ENCODE results near the gene PTPRJ. TPM values are rescaled to one million over a fixed set of nuclear protein-coding genes. Genes with fewer than 3 reads are reported as not detected.

The PTPRJ gene
- total and polyA plus RNA-seq, 4 donors = 2.0 to 20.1 (median 8.5) TPM

DNA sequence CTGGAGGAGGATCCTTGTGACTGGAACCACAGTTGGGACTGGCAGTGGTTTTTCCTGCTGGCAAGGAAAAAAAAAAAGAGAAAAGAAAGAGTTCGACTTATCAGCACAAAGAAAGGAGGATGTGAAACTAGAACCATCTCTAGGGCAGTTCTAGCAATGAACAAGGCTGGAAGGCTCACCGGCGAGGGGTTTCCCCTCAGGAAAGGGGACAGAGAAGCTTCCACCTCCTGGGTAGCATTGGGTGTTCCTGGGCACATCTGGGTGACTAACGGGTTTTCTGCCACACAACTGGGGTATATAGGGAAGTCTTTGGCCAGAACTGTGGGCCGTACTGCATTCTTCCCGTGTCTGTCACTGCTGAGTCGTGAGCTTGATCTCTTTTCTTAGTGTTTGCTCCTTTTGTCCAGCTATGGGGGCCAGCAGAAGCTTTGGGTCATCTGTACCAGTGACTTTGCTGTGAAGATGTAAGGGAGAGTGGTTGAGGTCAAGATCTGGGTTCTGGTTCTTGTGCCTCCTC is 126.9 kb downstream of the PTPRJ start:
- Histone ChIP-seq H3K27me3 (ENCODE audit: control insufficient read depth in 1 of 2, insufficient read depth in 2 of 2, low read length in 1 of 2) (no peaks in the 10 kb centered on the region), H3K4me3 (ENCODE audit: low read length in 2 of 2) (no peak overlapping the region), H3K4me1 (ENCODE audit: control insufficient read depth in 1 of 2, insufficient read depth in 2 of 2, low read length in 2 of 2) (no peaks in the 10 kb centered on the region), H3K27ac (ENCODE audit: low read depth in 1 of 2, low read length in 2 of 2) (no peak overlapping the region), H3K36me3 (ENCODE audit: control insufficient read depth in 1 of 2, insufficient read depth in 2 of 2, low read length in 1 of 2) (no peaks in the 10 kb centered on the region), H3K9me3 (ENCODE audit: control insufficient read depth, low read length) (no peaks in the 10 kb centered on the region)
- intact Hi-C loops (cut with DNase I) = loop anchor here in 1 of 2 donors (5.0 to 10.0 kb wide), 2 partner anchors 170 to 262 kb away; partner anchors contain the start of gene NUP160
- WGBS, 2 donors = 74 to 79% methylated on average over 7 of the region's 7 CpGs
- DNase-seq (no peak), ATAC-seq (ENCODE audit: low FRiP score) (no peak)

DNA sequence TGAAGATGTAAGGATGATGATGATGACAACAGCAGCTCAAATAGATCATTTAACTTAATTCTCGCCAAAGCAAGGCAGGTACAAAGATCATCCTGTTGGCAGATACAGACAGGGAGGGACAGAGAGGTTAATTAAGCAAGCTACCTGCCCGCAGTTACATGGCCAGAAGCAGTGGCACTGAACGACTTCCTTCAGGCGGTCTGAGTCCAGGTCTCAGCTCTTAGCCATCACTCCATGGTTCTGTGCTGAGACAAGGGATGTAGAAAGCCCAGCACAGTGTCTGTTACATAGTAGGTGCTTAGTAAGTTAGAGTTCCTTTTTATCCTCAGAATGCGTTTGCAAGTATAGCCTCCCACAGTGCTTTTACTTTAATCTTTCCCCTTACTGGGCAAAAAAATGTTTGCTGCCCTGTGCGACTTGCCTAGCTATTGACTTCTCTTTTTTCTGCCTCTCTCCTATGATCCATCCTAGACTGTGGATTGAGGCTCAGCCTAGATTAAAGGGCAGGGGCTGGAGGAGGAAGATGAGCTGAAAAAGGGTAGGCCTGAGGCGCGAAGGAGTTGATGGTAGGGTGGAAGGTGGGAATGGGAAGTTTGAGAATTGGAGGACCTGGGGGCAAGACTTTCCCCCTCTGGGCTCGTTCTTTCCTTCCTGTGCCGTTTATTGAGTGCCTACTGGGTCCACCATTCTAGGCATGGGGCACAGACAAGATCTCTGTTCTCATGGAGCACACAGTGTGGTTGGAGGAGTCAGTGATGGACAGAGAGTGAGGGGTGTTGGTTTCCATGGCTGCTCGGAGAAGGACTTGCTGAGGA is 128.1 kb downstream of the PTPRJ start:
- intact Hi-C loops (cut with DNase I) = loop anchor here (2.0 to 10.0 kb wide), 3 partner anchors 171 to 264 kb away; partner anchors contain the start of gene NUP160 (in 1 of the 2)
- H3K9me3 ChIP-seq (ENCODE audit: control insufficient read depth, low read length) = no peaks in the 10 kb centered on the region
- no peaks in the 10 kb centered on the region for H3K27me3 ChIP-seq (ENCODE audit: control insufficient read depth in 1 of 2, insufficient read depth in 2 of 2, low read length in 1 of 2)
- no peak overlapping the region for H3K27ac ChIP-seq (ENCODE audit: low read depth in 1 of 2, low read length in 2 of 2)
- no peaks in the 10 kb centered on the region for H3K4me1 ChIP-seq (ENCODE audit: control insufficient read depth in 1 of 2, insufficient read depth in 2 of 2, low read length in 2 of 2)
- H3K4me3 ChIP-seq (ENCODE audit: low read length in 2 of 2) = no peak overlapping the region
- 87 to 88% methylated on average over 11 of the region's 11 CpGs for WGBS, 2 donors
- no peaks in the 10 kb centered on the region for H3K36me3 ChIP-seq (ENCODE audit: control insufficient read depth in 1 of 2, insufficient read depth in 2 of 2, low read length in 1 of 2)
- ATAC-seq (ENCODE audit: low FRiP score) = no peak
- no peak for DNase-seq

DNA sequence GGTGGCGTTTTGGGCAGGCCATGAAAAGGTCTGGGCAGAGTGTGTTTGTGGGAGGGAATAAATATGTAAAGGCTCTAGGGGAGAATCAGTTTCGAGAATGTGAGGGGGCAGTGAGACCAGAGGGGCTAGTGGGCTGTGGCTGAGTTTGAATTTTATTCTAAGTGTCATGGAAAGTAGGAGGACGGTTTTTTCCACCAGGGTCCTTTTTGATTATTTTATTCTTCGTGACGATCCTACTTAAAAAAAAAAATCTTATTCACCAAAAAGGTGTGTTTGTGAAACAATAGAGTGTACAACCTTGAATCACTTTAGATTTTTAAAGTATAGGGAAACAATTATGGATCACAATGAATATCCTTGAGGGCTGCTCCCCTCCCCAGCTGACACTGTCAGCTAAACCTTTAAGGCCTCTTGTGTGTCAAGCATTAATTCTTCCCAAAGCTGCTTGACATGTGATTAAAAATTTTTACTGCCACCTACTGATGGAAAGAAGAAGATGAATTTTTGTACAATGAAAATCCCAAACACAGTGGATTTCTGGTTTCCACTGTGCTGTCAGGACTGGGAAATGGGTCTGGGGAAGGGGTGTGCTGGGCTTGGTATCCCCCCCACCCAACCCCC is 128.8 kb downstream of the PTPRJ start:
- no peak overlapping the region for H3K4me3 ChIP-seq (ENCODE audit: low read length in 2 of 2)
- no peak overlapping the region for H3K27ac ChIP-seq (ENCODE audit: low read depth in 1 of 2, low read length in 2 of 2)

DNA sequence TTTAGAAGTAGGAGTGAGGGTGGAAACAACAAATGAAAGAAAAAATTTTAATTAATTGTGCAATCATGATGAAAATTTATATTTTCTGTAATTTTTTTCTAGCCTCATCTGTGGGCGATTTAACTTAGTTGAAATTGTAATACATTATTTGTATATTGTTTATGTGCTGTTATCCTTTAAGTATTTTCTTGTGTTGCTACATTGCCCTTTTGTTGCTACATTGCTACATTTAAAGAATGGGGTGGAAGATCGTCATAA is 130.1 kb downstream of the PTPRJ start:
- Histone ChIP-seq H3K9me3 (ENCODE audit: control insufficient read depth, low read length) (no peaks in the 10 kb centered on the region), H3K4me1 (ENCODE audit: control insufficient read depth in 1 of 2, insufficient read depth in 2 of 2, low read length in 2 of 2) (no peaks in the 10 kb centered on the region), H3K27ac (ENCODE audit: low read depth in 1 of 2, low read length in 2 of 2) (no peak overlapping the region), H3K36me3 (ENCODE audit: control insufficient read depth in 1 of 2, insufficient read depth in 2 of 2, low read length in 1 of 2) (no peaks in the 10 kb centered on the region), H3K4me3 (ENCODE audit: low read length in 2 of 2) (no peak overlapping the region), H3K27me3 (ENCODE audit: control insufficient read depth in 1 of 2, insufficient read depth in 2 of 2, low read length in 1 of 2) (no peaks in the 10 kb centered on the region)
- no peak for DNase-seq
- intact Hi-C loops (cut with DNase I) = loop anchor here in 1 of 2 donors (10.0 kb wide), 1 partner anchor 256 kb away; no protein-coding TSS in a partner anchor
- 65 to 77% methylated on average over 2 of the region's 2 CpGs for WGBS, 2 donors
- no peak for ATAC-seq (ENCODE audit: low FRiP score)

More for the DNA sequence above, 128.8 kb downstream of the PTPRJ start:
- ATAC-seq (ENCODE audit: low FRiP score) = peak; percentile 39
- Histone ChIP-seq H3K4me1 (ENCODE audit: control insufficient read depth in 1 of 2, insufficient read depth in 2 of 2, low read length in 2 of 2) (no peaks in the 10 kb centered on the region), H3K36me3 (ENCODE audit: control insufficient read depth in 1 of 2, insufficient read depth in 2 of 2, low read length in 1 of 2) (no peaks in the 10 kb centered on the region), H3K27me3 (ENCODE audit: control insufficient read depth in 1 of 2, insufficient read depth in 2 of 2, low read length in 1 of 2) (no peaks in the 10 kb centered on the region), H3K9me3 (ENCODE audit: control insufficient read depth, low read length) (no peaks in the 10 kb centered on the region)
- intact Hi-C loops (cut with DNase I) = loop anchor here (2.0 to 10.0 kb wide), 3 partner anchors 172 to 264 kb away; partner anchors contain the start of gene NUP160 (in 1 of the 2)
- no peak for DNase-seq
- 78 to 80% methylated on average over 5 of the region's 5 CpGs for WGBS, 2 donors

DNA sequence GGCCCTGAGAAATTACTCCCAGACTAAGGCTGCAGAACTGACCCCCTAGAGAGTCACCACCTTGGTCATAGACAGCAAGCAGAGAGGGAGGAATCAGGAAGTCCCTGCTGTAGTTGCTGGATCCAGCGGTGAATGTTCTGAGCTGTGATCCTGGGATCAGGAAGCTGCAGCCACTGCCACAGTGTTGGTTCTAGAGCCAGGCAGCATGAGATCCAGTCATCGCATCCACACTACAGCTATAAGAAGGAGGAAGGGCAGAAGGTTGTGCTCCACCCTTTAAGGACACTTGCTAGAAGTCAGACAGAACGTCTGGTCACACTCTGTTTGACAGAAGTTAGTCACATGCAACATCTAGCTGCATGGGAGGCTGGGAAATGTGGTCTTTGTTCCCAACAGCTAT is 131.5 kb downstream of the PTPRJ start:
- Histone ChIP-seq H3K4me1 (ENCODE audit: control insufficient read depth in 1 of 2, insufficient read depth in 2 of 2, low read length in 2 of 2) (no peaks in the 10 kb centered on the region), H3K27ac (ENCODE audit: low read depth in 1 of 2, low read length in 2 of 2) (no peak overlapping the region), H3K4me3 (ENCODE audit: low read length in 2 of 2) (no peak overlapping the region), H3K9me3 (ENCODE audit: control insufficient read depth, low read length) (no peaks in the 10 kb centered on the region), H3K36me3 (ENCODE audit: control insufficient read depth in 1 of 2, insufficient read depth in 2 of 2, low read length in 1 of 2) (no peaks in the 10 kb centered on the region), H3K27me3 (ENCODE audit: control insufficient read depth in 1 of 2, insufficient read depth in 2 of 2, low read length in 1 of 2) (no peaks in the 10 kb centered on the region)
- 70 to 71% methylated on average over 3 of the region's 3 CpGs for WGBS, 2 donors
- ATAC-seq (ENCODE audit: low FRiP score) (no peak), DNase-seq (no peak)
- intact Hi-C loops (cut with DNase I) = loop anchor here in 1 of 2 donors (10.0 kb wide), 1 partner anchor 257 kb away; no protein-coding TSS in a partner anchor

DNA sequence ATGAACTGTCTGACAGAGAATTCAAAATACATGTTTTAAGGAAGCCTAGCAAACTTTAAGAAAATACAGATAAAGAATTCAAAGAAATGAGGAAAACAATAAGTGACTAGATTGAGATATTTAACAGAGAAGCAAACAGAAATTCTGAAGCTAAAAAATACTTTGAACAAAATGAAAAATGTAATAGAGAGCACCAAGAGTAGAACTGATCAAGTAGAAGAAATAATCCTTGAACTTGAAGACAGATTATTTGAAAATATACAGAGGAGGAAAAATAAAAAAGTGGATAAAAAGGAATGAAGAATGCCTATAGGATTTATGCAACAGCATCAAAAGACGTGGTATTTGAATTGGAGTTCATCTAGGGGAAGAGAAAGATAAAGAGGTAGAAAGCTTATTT is 134.4 kb downstream of the PTPRJ start:
- WGBS, 2 donors = 94 to 97% methylated on average over 1 of the region's 1 CpG
- intact Hi-C loops (cut with DNase I) = loop anchor here in 1 of 2 donors (10.0 kb wide), 1 partner anchor 260 kb away; no protein-coding TSS in a partner anchor
- DNase-seq = no peak
- H3K9me3 ChIP-seq (ENCODE audit: control insufficient read depth, low read length) = no peaks in the 10 kb centered on the region
- no peak for ATAC-seq (ENCODE audit: low FRiP score)
- no peak overlapping the region for H3K27ac ChIP-seq (ENCODE audit: low read depth in 1 of 2, low read length in 2 of 2)
- peaks cover 0 to 3% of the 10 kb centered on the region in 2 donors for H3K36me3 ChIP-seq (ENCODE audit: control insufficient read depth in 1 of 2, insufficient read depth in 2 of 2, low read length in 1 of 2)
- no peak overlapping the region for H3K4me3 ChIP-seq (ENCODE audit: low read length in 2 of 2)
- H3K4me1 ChIP-seq (ENCODE audit: control insufficient read depth in 1 of 2, insufficient read depth in 2 of 2, low read length in 2 of 2) = no peaks in the 10 kb centered on the region
- no peaks in the 10 kb centered on the region for H3K27me3 ChIP-seq (ENCODE audit: control insufficient read depth in 1 of 2, insufficient read depth in 2 of 2, low read length in 1 of 2)

DNA sequence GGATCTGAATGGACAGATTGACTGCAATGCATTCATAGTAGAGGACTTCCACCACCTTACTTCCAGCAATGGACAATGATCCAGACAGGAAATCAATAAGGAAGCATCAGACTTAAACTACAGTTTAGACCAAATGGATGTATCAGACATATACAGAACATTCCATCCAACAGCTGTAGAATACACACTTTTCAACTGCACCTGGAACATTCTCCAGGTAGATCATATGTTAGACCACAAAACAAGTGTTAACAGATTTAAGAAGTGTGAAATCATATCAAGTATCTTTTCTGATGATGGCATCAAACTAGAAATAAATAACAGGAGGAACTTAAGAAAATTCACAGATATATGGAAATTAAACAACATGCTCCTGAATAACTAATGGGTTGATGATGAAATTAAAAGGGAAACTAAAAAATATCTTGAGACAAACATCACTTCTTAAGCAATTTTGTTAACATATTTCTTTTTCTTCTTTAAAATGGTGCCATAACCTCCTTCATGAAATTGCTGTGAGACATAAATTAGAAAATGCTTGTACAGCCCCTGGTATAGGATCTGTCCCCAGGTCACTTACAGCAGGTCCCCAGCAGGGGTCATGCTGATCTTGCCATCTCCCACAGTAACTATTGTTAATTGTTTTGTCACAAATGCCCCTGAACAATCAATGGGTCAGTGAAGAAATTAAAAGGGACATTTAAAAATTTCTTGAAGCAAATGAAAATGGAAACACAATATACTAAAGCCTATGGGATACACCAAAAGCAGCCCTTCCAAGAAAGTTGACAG is 136.3 kb downstream of the PTPRJ start:
- H3K27me3 ChIP-seq (ENCODE audit: control insufficient read depth in 1 of 2, insufficient read depth in 2 of 2, low read length in 1 of 2) = no peaks in the 10 kb centered on the region
- no peak for ATAC-seq (ENCODE audit: low FRiP score)
- no peak overlapping the region for H3K4me3 ChIP-seq (ENCODE audit: low read length in 2 of 2)
- H3K9me3 ChIP-seq (ENCODE audit: control insufficient read depth, low read length) = no peaks in the 10 kb centered on the region
- peaks cover 0 to 3% of the 10 kb centered on the region in 2 donors for H3K36me3 ChIP-seq (ENCODE audit: control insufficient read depth in 1 of 2, insufficient read depth in 2 of 2, low read length in 1 of 2)
- H3K4me1 ChIP-seq (ENCODE audit: control insufficient read depth in 1 of 2, insufficient read depth in 2 of 2, low read length in 2 of 2) = no peaks in the 10 kb centered on the region
- intact Hi-C loops (cut with DNase I) = loop anchor here in 1 of 2 donors (10.0 kb wide), 1 partner anchor 262 kb away; no protein-coding TSS in a partner anchor
- no peak overlapping the region for H3K27ac ChIP-seq (ENCODE audit: low read depth in 1 of 2, low read length in 2 of 2)
- no peak for DNase-seq

DNA sequence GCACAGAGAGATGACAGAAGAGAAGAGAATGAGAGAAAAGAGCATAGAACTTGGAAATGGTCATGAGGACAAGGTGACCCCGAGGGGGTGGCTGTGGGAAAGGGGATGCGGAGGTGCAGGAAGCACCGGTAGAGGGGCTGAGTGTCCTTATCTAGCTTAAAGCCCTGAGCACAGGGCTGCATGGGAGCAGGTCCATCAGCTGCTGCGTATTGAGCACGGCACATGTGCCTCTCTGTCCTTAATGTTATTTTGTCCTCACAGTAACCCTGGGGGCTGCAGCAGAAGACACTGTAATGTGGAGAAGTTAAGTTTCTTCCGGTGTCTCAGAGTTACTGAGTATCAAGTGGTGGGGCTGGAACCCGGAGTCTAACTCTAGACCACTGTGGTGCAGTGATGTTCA is 141.9 kb downstream of the PTPRJ start:
- no peak overlapping the region for H3K27ac ChIP-seq (ENCODE audit: low read depth in 1 of 2, low read length in 2 of 2)
- no peaks in the 10 kb centered on the region for H3K27me3 ChIP-seq (ENCODE audit: control insufficient read depth in 1 of 2, insufficient read depth in 2 of 2, low read length in 1 of 2)
- 91 to 94% methylated on average over 7 of the region's 7 CpGs for WGBS, 2 donors
- H3K9me3 ChIP-seq (ENCODE audit: control insufficient read depth, low read length) = no peaks in the 10 kb centered on the region
- H3K36me3 ChIP-seq (ENCODE audit: control insufficient read depth in 1 of 2, insufficient read depth in 2 of 2, low read length in 1 of 2) = peaks cover 0 to 3% of the 10 kb centered on the region in 2 donors
- DNase-seq = no peak
- no peak for ATAC-seq (ENCODE audit: low FRiP score)
- no peaks in the 10 kb centered on the region for H3K4me1 ChIP-seq (ENCODE audit: control insufficient read depth in 1 of 2, insufficient read depth in 2 of 2, low read length in 2 of 2)
- intact Hi-C loops (cut with DNase I) = no loop called here
- H3K4me3 ChIP-seq (ENCODE audit: low read length in 2 of 2) = no peak overlapping the region
